ENCODE data around the gene OOSP2. TPM values are rescaled to one million over a fixed set of nuclear protein-coding genes. Genes with fewer than 3 reads are reported as not detected.

Gene OOSP2
- total and polyA plus RNA-seq, 2 donors from 2014 or later = not detected

DNA sequence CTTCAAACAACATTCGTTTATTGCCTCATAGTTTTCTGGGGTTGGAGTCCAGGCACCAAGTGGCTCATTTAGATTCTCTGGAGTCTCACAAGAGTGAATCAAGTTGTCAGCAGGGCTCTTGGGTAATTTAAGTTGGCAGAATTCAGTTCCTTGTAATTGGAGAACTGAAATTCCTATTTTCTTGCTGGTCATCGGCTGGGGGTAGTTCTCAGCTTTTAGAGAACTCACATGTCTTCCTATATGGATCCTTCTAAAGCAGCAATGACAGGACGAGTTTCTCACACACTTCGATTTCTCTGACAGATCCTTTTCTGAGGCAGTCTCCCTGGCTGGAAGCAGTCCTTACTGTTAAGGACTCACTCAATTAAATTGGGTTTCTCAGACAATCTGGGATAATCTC, 40.5 kb upstream of the OOSP2 start:
- H3K4me1 ChIP-seq (ENCODE audit: control insufficient read depth in 2 of 3, insufficient read depth in 2 of 3, low read depth in 1 of 3, low read length in 3 of 3) = no peaks in the 10 kb centered on the region
- FAIRE-seq (no peak), DNase-seq (no peak)
- H3K9ac ChIP-seq (ENCODE audit: low read length in 3 of 3) = no peak overlapping the region
- no peaks in the 10 kb centered on the region for H3K9me3 ChIP-seq (ENCODE audit: control insufficient read depth in 2 of 3, insufficient read depth in 1 of 3, low read length in 3 of 3)
- H3K27me3 ChIP-seq (ENCODE audit: control insufficient read depth, insufficient read depth, low read length) = no peaks in the 10 kb centered on the region
- no peak overlapping the region for H3K4me3 ChIP-seq (ENCODE audit: low read length in 3 of 3)
- H3K36me3 ChIP-seq (ENCODE audit: control insufficient read depth in 2 of 3, insufficient read depth in 3 of 3, low read length in 3 of 3) = no peaks in the 10 kb centered on the region
- TF ChIP-seq, protein P1, sequence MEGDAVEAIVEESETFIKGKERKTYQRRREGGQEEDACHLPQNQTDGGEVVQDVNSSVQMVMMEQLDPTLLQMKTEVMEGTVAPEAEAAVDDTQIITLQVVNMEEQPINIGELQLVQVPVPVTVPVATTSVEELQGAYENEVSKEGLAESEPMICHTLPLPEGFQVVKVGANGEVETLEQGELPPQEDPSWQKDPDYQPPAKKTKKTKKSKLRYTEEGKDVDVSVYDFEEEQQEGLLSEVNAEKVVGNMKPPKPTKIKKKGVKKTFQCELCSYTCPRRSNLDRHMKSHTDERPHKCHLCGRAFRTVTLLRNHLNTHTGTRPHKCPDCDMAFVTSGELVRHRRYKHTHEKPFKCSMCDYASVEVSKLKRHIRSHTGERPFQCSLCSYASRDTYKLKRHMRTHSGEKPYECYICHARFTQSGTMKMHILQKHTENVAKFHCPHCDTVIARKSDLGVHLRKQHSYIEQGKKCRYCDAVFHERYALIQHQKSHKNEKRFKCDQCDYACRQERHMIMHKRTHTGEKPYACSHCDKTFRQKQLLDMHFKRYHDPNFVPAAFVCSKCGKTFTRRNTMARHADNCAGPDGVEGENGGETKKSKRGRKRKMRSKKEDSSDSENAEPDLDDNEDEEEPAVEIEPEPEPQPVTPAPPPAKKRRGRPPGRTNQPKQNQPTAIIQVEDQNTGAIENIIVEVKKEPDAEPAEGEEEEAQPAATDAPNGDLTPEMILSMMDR (IDR thresholded peaks at IDR 0.05; ENCODE audit: borderline replicate concordance, extremely low read depth, insufficient read depth) = no peak
- intact Hi-C loops (cut with DNase I) = no loop called here
- no peak overlapping the region for H3K27ac ChIP-seq (ENCODE audit: low read depth in 2 of 2, low read length in 2 of 2)

DNA sequence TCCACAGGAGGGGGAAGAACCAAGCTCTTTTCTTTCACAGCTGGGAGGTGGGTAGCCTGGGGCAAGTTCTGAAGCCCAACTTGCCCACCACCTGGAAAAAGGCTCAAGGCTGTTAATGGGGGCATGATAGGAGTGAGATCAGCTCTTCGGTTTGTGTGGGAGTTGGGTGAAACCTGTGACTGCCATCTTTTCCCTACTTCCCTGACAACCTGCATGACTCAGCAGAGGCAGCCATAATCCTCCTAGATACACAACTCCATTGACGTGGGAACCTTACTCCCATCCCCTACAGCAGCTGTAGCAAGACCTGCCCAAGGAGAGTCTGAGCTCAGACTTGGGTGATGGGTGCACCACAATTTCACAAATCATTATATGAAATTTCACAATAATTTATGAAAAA, 36.5 kb upstream of the OOSP2 start:
- FAIRE-seq (no peak), DNase-seq (no peak)
- no peak overlapping the region for H3K4me3 ChIP-seq (ENCODE audit: low read length in 3 of 3)
- no peaks in the 10 kb centered on the region for H3K4me1 ChIP-seq (ENCODE audit: control insufficient read depth in 2 of 3, insufficient read depth in 2 of 3, low read depth in 1 of 3, low read length in 3 of 3)
- H3K27ac ChIP-seq (ENCODE audit: low read depth in 2 of 2, low read length in 2 of 2) = no peak overlapping the region
- no peaks in the 10 kb centered on the region for H3K9me3 ChIP-seq (ENCODE audit: control insufficient read depth in 2 of 3, insufficient read depth in 1 of 3, low read length in 3 of 3)
- intact Hi-C loops (cut with DNase I) = no loop called here
- no peaks in the 10 kb centered on the region for H3K36me3 ChIP-seq (ENCODE audit: control insufficient read depth in 2 of 3, insufficient read depth in 3 of 3, low read length in 3 of 3)
- H3K27me3 ChIP-seq (ENCODE audit: control insufficient read depth, insufficient read depth, low read length) = no peaks in the 10 kb centered on the region
- TF ChIP-seq, protein P1 (IDR thresholded peaks at IDR 0.05; ENCODE audit: borderline replicate concordance, extremely low read depth, insufficient read depth) = no peak
- no peak overlapping the region for H3K9ac ChIP-seq (ENCODE audit: low read length in 3 of 3)

DNA sequence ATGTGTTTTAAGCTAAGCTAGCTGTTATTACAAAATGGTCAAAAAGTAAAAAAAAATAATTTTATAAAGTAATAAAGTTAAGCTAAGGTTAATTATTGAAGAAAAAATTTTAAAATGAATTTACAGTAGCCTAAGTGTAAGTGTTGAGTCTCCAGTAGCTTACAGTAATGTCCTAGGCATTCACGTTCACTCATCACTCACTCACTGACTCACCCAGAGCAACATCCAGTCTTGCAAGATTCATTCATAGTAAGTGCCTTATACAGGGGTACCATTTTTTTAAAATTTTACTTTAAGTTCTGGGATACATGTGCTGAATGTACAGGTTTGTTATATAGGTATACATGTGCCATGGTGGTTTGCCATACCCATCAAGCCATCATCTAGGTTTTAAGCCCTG, 34.8 kb upstream of the OOSP2 start:
- Histone ChIP-seq H3K9ac (ENCODE audit: low read length in 3 of 3) (no peak overlapping the region), H3K4me3 (ENCODE audit: low read length in 3 of 3) (no peak overlapping the region), H3K27ac (ENCODE audit: low read depth in 2 of 2, low read length in 2 of 2) (no peak overlapping the region), H3K4me1 (ENCODE audit: control insufficient read depth in 2 of 3, insufficient read depth in 2 of 3, low read depth in 1 of 3, low read length in 3 of 3) (no peaks in the 10 kb centered on the region), H3K9me3 (ENCODE audit: control insufficient read depth in 2 of 3, insufficient read depth in 1 of 3, low read length in 3 of 3) (no peaks in the 10 kb centered on the region), H3K27me3 (ENCODE audit: control insufficient read depth, insufficient read depth, low read length) (no peaks in the 10 kb centered on the region), H3K36me3 (ENCODE audit: control insufficient read depth in 2 of 3, insufficient read depth in 3 of 3, low read length in 3 of 3) (no peaks in the 10 kb centered on the region)
- FAIRE-seq = no peak
- TF ChIP-seq, protein P1 (IDR thresholded peaks at IDR 0.05; ENCODE audit: borderline replicate concordance, extremely low read depth, insufficient read depth) = no peak
- intact Hi-C loops (cut with DNase I) = no loop called here
- DNase-seq = no peak

DNA sequence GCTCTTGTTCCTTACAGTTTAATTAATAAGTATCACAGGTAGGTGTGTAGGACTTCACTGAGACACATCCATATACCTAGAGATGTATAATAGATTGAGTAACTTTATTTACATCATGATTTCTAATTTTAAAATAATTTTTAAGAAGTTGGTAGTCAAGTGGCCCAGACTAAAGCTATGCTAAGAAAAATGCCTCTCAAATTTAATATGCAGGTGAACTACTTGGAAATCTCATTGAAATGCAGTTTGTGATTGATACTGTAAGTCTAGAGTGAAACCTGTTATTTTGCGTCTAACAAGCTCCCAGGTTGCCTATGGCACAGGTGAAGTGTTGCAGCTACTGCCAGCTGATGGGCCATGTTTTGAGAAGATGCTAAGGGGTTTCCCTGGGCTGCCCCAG, 23.3 kb upstream of the OOSP2 start, which contains the start of gene OOSP4B:
TSS of gene OOSP4B (plus strand) at position 301 of the 400 bp plus-strand sequence.
- H3K9ac ChIP-seq (ENCODE audit: low read length in 3 of 3) = no peak within 1 kb of the TSS
- no peaks in the 10 kb centered on the region for H3K36me3 ChIP-seq (ENCODE audit: control insufficient read depth in 2 of 3, insufficient read depth in 3 of 3, low read length in 3 of 3)
- H3K9me3 ChIP-seq (ENCODE audit: control insufficient read depth in 2 of 3, insufficient read depth in 1 of 3, low read length in 3 of 3) = no peaks in the 10 kb centered on the region
- H3K27me3 ChIP-seq (ENCODE audit: control insufficient read depth, insufficient read depth, low read length) = no peaks in the 10 kb centered on the region
- FAIRE-seq (no peak), DNase-seq (no peak)
- intact Hi-C loops (cut with DNase I) = no loop called here
- H3K4me1 ChIP-seq (ENCODE audit: control insufficient read depth in 2 of 3, insufficient read depth in 2 of 3, low read depth in 1 of 3, low read length in 3 of 3) = no peaks in the 10 kb centered on the region
- TF ChIP-seq, protein P1 (IDR thresholded peaks at IDR 0.05; ENCODE audit: borderline replicate concordance, extremely low read depth, insufficient read depth) = no peak
- no peak within 1 kb of the TSS for H3K27ac ChIP-seq (ENCODE audit: low read depth in 2 of 2, low read length in 2 of 2)
- no peak within 1 kb of the TSS for H3K4me3 ChIP-seq (ENCODE audit: low read length in 3 of 3)
